Mesendoderm (in vitro differentiated cells): ENCODE measurements around the gene ACO2.

Experiments
- DNase-seq: peaks from one replicate; pipeline ENCODE4 v3.0.0; 2013
- H2AK5ac ChIP-seq: 2 replicates; pipeline ENCODE4 v1.6.1; 2013; ENCODE audit warnings: low read length, inconsistent platforms
- H2BK120ac ChIP-seq: 2 replicates; pipeline ENCODE4 v1.6.1; 2013; ENCODE audit warnings: low read depth, mild to moderate bottlenecking, low read length, moderate library complexity, mixed read lengths
- H2BK15ac ChIP-seq: replicated peaks from 2 replicates; pipeline ENCODE4 v1.6.1; 2013; ENCODE audit warnings: low read depth, mild to moderate bottlenecking, moderate library complexity
- H2BK5ac ChIP-seq: 2 replicates; pipeline ENCODE4 v1.6.1; 2013; ENCODE audit warnings: low read length, inconsistent platforms
- H3K18ac ChIP-seq: 2 replicates; pipeline ENCODE4 v1.6.1; 2013; ENCODE audit warnings: mild to moderate bottlenecking, low read length, mixed read lengths
- H3K23ac ChIP-seq: one replicate; pipeline ENCODE4 v1.6.1; 2013; ENCODE audit warnings: low read length
- H3K27ac ChIP-seq: 2 replicates; pipeline ENCODE4 v1.5.1; 2013; ENCODE audit warnings: low read depth, mild to moderate bottlenecking, inconsistent platforms, low read length, moderate library complexity
- H3K27me3 ChIP-seq: 2 replicates; pipeline ENCODE4 v1.6.1; 2013; ENCODE audit warnings: low read length, control low read depth, mild to moderate bottlenecking, inconsistent platforms; ENCODE audit not compliant: insufficient read depth, poor library complexity
- H3K36me3 ChIP-seq: 2 replicates; pipeline ENCODE4 v1.6.1; 2013; ENCODE audit warnings: low read length, inconsistent platforms; ENCODE audit not compliant: control insufficient read depth, insufficient read depth
- H3K4ac ChIP-seq: one replicate; pipeline ENCODE4 v1.6.1; 2013; ENCODE audit warnings: low read depth, mild to moderate bottlenecking, low read length, moderate library complexity
- H3K4me1 ChIP-seq: 2 replicates; pipeline ENCODE4 v1.6.1; 2013; ENCODE audit warnings: low read depth, low read length, inconsistent platforms; ENCODE audit not compliant: control insufficient read depth
- H3K4me2 ChIP-seq: 2 replicates; pipeline ENCODE4 v1.6.1; 2013; ENCODE audit warnings: low read length
- H3K4me3 ChIP-seq: 2 replicates; pipeline ENCODE4 v1.5.1; 2013; ENCODE audit warnings: mild to moderate bottlenecking, low read length
- H3K56ac ChIP-seq: one replicate; pipeline ENCODE4 v1.6.1; 2013; ENCODE audit warnings: low read length
- H3K79me1 ChIP-seq: 2 replicates; pipeline ENCODE4 v1.6.1; 2013; ENCODE audit warnings: low read length, inconsistent platforms
- H3K79me2 ChIP-seq: 2 replicates; pipeline ENCODE4 v1.6.1; 2013; ENCODE audit warnings: mild to moderate bottlenecking, low read length; ENCODE audit not compliant: control insufficient read depth, insufficient read depth
- H3K9ac ChIP-seq: 2 replicates; pipeline ENCODE4 v1.6.1; 2013; ENCODE audit warnings: low read length, inconsistent platforms
- H4K5ac ChIP-seq: one replicate; pipeline ENCODE4 v1.6.1; 2013; ENCODE audit warnings: low read length
- H4K8ac ChIP-seq: one replicate; pipeline ENCODE4 v1.6.1; 2013; ENCODE audit warnings: low read depth, mild to moderate bottlenecking, control low read depth, low read length, moderate library complexity
- WGBS: extraction: QIAGEN DNeasy Blood & Tissue Kit; methylation state at CpG from one replicate; pipeline ENCODE4 v1.1.7; 2013; ENCODE audit warnings: low lambda C conversion rate, missing lambda C conversion rate; ENCODE audit not compliant: insufficient coverage; ENCODE audit errors: extremely low coverage; 5-methylcytosine and 5-hydroxymethylcytosine counted together

The ACO2 gene

DNA sequence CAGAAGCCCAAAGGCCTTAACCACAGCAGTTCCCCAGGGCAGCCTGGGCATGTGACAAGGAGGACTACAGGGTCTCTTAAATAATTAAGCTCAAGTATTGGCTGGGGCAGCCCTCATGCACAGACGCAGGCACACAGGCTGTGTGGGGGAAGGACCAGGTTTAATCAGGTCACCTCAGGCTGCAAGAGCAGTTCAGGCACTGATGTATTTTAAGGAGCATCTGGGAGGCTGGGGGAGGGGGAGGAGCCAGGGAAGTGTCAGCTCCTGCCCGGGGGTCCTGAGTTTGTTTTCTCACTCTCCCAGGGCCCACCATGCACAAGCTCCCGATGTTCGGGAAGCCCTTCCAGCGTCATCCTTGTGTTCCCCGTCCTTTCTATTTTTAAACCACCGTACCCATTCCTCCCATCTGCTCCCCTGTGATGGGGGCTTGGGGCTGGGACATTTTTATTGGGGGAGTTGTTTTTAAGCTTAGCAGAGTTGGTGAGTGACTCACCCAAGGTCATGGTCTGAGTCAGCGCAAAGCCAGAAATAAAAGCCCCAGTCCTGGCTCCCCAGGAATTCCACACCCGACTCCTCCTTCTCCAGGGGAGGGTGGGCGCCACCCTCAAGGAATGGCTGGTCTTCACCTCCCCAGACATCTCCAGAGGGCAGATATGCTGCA, 94.3 kb downstream of the ACO2 start:
- no peaks in the 10 kb centered on the region for H3K79me1 ChIP-seq
- H3K4me3 ChIP-seq = no peak overlapping the region
- no peaks in the 10 kb centered on the region for H3K27me3 ChIP-seq
- DNase-seq = peak; percentile 84
- no peak overlapping the region for H2BK120ac ChIP-seq
- no peaks in the 10 kb centered on the region for H3K79me2 ChIP-seq
- H3K23ac ChIP-seq = no peak overlapping the region
- no peaks in the 10 kb centered on the region for H3K36me3 ChIP-seq
- no peak overlapping the region for H2AK5ac ChIP-seq
- H3K4me2 ChIP-seq = no peak overlapping the region
- no CpG with 5 or more reads among the region's 10 CpGs for WGBS
- no peak overlapping the region for H4K8ac ChIP-seq
- no peak overlapping the region for H3K18ac ChIP-seq
- no peak overlapping the region for H2BK5ac ChIP-seq
- H3K4me1 ChIP-seq = no peaks in the 10 kb centered on the region
- peak overlapping the region; percentile 2 for H3K56ac ChIP-seq
- no peak overlapping the region for H3K27ac ChIP-seq
- H4K5ac ChIP-seq = no peak overlapping the region
- H2BK15ac ChIP-seq = no peak overlapping the region
- no peak overlapping the region for H3K4ac ChIP-seq
- H3K9ac ChIP-seq = no peak overlapping the region

DNA sequence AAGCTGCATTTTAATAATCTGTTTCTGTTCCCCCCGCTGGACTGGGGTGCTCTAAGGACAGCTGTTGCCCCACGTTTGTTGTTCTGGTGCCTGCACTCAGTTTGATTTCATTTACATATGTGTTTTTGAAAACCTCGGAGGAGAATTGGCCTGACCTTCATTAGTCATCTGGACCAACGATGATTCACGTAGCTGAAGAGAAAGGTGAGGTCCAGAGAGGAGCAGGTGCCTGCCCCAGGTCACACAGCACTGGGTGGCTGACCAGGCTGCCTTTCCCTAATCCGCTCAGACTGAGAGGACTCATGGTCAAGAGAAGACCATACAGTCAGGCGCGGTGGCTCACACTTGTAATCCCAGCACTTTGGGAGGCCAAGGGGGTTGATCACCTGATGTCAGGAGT, 95.6 kb downstream of the ACO2 start:
- no peak overlapping the region for H2BK15ac ChIP-seq
- no peak overlapping the region for H3K9ac ChIP-seq
- no peak overlapping the region for H2BK120ac ChIP-seq
- no peak overlapping the region for H3K23ac ChIP-seq
- H3K4me1 ChIP-seq = no peaks in the 10 kb centered on the region
- H2AK5ac ChIP-seq = no peak overlapping the region
- no peak overlapping the region for H3K56ac ChIP-seq
- no peaks in the 10 kb centered on the region for H3K36me3 ChIP-seq
- no peak overlapping the region for H3K27ac ChIP-seq
- no peaks in the 10 kb centered on the region for H3K79me1 ChIP-seq
- H3K27me3 ChIP-seq = no peaks in the 10 kb centered on the region
- H3K4me2 ChIP-seq = no peak overlapping the region
- no CpG with 5 or more reads among the region's 8 CpGs for WGBS
- H2BK5ac ChIP-seq = no peak overlapping the region
- no peak for DNase-seq
- H4K8ac ChIP-seq = no peak overlapping the region
- H3K79me2 ChIP-seq = no peaks in the 10 kb centered on the region
- H3K18ac ChIP-seq = no peak overlapping the region
- H3K4me3 ChIP-seq = no peak overlapping the region
- no peak overlapping the region for H4K5ac ChIP-seq
- no peak overlapping the region for H3K4ac ChIP-seq

DNA sequence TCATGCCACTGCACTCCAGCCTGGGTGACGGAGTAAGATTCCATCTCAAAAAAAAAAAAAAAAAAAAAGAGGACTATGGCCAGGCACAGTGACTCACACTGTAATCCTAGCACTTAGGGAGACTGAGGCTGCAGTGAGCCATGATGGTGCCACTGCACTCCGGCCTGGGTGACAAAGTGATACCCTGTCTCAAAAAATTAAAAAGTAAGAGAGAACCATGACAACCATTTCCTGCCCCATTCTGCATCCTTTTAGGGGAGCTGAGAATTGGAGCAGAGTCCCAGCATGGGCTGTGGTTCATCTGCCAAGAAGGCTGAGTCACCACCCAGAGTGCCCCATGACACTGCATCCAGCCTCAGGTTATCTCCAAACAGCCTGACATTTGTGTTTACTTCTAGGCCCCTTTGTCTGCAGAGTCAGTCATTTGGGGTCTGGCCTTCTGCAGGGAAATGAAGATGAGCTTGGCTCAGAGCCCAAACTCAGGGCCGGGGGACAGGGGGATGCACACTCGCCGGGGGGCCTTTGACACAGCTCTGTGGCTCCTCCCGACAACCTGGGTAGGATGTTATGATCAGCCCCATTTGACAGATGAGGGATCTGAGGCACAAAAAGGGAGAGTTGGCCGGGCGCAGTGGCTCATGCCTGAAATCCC, 96.6 kb downstream of the ACO2 start:
- no peak overlapping the region for H3K4me2 ChIP-seq
- no peak overlapping the region for H2BK5ac ChIP-seq
- H3K56ac ChIP-seq = no peak overlapping the region
- WGBS = no CpG with 5 or more reads among the region's 8 CpGs
- H3K27ac ChIP-seq = peak overlapping the region; percentile 27
- no peak overlapping the region for H3K23ac ChIP-seq
- H3K4ac ChIP-seq = no peak overlapping the region
- no peak overlapping the region for H2BK15ac ChIP-seq
- no peak overlapping the region for H4K5ac ChIP-seq
- H3K9ac ChIP-seq = no peak overlapping the region
- H2AK5ac ChIP-seq = no peak overlapping the region
- no peaks in the 10 kb centered on the region for H3K36me3 ChIP-seq
- no peak overlapping the region for H3K4me3 ChIP-seq
- no peaks in the 10 kb centered on the region for H3K79me2 ChIP-seq
- H4K8ac ChIP-seq = no peak overlapping the region
- H3K18ac ChIP-seq = no peak overlapping the region
- peak; percentile 83 for DNase-seq
- no peaks in the 10 kb centered on the region for H3K27me3 ChIP-seq
- no peak overlapping the region for H2BK120ac ChIP-seq
- H3K4me1 ChIP-seq = no peaks in the 10 kb centered on the region
- no peaks in the 10 kb centered on the region for H3K79me1 ChIP-seq

DNA sequence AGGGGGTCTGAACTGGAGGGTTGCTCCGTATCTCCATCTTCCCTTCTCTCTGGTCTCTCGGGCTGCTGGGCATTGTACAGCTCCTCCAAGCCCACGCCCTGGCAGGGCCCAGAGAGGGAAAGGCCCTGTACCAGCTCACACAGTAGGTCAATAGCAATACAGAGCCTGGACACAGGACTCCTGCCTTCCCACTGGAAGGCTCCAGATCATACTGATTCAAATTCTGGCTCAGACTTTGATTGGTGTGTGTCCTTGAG, 98.5 kb downstream of the ACO2 start:
- Histone ChIP-seq H3K4me3 (no peak overlapping the region), H3K4ac (no peak overlapping the region), H2BK5ac (no peak overlapping the region), H4K5ac (no peak overlapping the region), H3K23ac (no peak overlapping the region), H3K4me2 (no peak overlapping the region), H3K56ac (no peak overlapping the region), H3K27me3 (no peaks in the 10 kb centered on the region), H3K36me3 (no peaks in the 10 kb centered on the region), H3K18ac (no peak overlapping the region), H4K8ac (no peak overlapping the region), H2BK15ac (no peak overlapping the region), H3K79me2 (no peaks in the 10 kb centered on the region), H3K9ac (no peak overlapping the region), H2BK120ac (no peak overlapping the region), H3K4me1 (no peaks in the 10 kb centered on the region), H3K79me1 (no peaks in the 10 kb centered on the region), H2AK5ac (no peak overlapping the region), H3K27ac (no peak overlapping the region)
- no peak for DNase-seq
- no CpG with 5 or more reads among the region's 3 CpGs for WGBS

DNA sequence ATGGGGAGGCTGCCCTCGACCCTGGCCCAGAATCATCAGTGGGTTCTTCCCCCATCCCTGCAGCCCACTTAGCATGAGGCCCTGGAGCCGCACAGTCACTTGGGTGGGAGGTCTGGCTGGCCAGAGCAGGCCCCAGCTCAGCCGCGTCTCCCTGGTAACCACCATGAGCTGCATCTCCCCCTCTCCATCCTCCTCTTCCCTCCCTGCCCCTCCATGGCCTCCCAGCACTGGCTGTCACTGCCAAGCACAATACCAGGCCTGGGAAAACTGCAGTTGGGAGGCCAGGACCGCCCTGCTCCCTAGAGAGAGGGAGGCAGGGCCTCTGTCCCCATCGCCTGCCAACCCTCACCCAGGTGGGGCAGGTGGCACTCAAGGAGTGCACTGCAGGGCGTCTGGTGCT, 99.9 kb downstream of the ACO2 start:
- H2BK15ac ChIP-seq = no peak overlapping the region
- no peaks in the 10 kb centered on the region for H3K79me2 ChIP-seq
- no CpG with 5 or more reads among the region's 7 CpGs for WGBS

DNA sequence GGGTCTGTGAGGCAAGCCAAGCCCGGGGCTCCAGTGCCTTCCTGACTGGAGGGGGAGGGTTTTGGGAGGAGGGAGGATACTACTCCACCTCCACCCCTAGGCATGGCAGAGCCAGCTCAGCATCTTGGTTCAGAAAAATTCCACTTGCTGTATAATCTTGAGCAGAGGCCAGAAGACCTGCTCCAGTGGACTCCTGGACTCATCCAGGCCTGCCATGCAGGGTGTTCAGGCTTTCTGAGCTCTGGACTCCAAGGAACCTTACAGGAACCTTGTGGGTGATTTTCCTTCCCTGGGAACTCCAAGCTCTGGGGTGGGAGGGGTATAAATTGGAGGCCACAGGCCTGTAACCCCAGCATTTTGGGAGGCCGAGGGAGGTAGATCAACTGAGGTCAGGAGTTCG, 101.3 kb downstream of the ACO2 start:
- Histone ChIP-seq H3K79me2 (no peaks in the 10 kb centered on the region), H2BK120ac (no peak overlapping the region), H3K79me1 (no peaks in the 10 kb centered on the region), H3K56ac (no peak overlapping the region), H3K23ac (no peak overlapping the region), H3K9ac (no peak overlapping the region), H3K4me1 (no peaks in the 10 kb centered on the region), H3K36me3 (no peaks in the 10 kb centered on the region), H4K5ac (no peak overlapping the region), H3K18ac (no peak overlapping the region), H3K27ac (no peak overlapping the region), H3K4ac (no peak overlapping the region), H2BK5ac (no peak overlapping the region), H3K4me2 (no peak overlapping the region), H2BK15ac (no peak overlapping the region), H4K8ac (no peak overlapping the region), H3K4me3 (no peak overlapping the region), H3K27me3 (no peaks in the 10 kb centered on the region), H2AK5ac (no peak overlapping the region)
- DNase-seq = no peak
- no CpG with 5 or more reads among the region's 3 CpGs for WGBS

More for the DNA sequence above, 99.9 kb downstream of the ACO2 start:
- no peak overlapping the region for H3K18ac ChIP-seq
- H3K79me1 ChIP-seq = no peaks in the 10 kb centered on the region
- no peak overlapping the region for H3K4me2 ChIP-seq
- H4K8ac ChIP-seq = no peak overlapping the region
- H2BK120ac ChIP-seq = no peak overlapping the region
- H2BK5ac ChIP-seq = no peak overlapping the region
- no peak overlapping the region for H3K23ac ChIP-seq
- no peak for DNase-seq
- H3K27me3 ChIP-seq = no peaks in the 10 kb centered on the region
- no peak overlapping the region for H3K4ac ChIP-seq
- no peak overlapping the region for H3K27ac ChIP-seq
- H3K36me3 ChIP-seq = no peaks in the 10 kb centered on the region
- H3K4me3 ChIP-seq = no peak overlapping the region
- H3K56ac ChIP-seq = no peak overlapping the region
- no peak overlapping the region for H4K5ac ChIP-seq
- H2AK5ac ChIP-seq = no peak overlapping the region
- no peak overlapping the region for H3K9ac ChIP-seq
- no peaks in the 10 kb centered on the region for H3K4me1 ChIP-seq
